B cell (primary cell): ENCODE results near the gene GPR45. TPM values are rescaled to one million over a fixed set of nuclear protein-coding genes. Genes with fewer than 3 reads are reported as not detected.

Experiments used
- ATAC-seq: fragments of 200-7000 bp; cut with Tn5 transposase; one replicate; pipeline ENCODE4 v1.10.0; 2021; ENCODE audit warnings: low read depth, mild to moderate bottlenecking, moderate number of reproducible peaks, moderate library complexity
- CTCF ChIA-PET: fragments of 350-600 bp; sonication (Branson Sonifier 250); formaldehyde crosslinking; loops from one replicate; lab custom pipeline; 2021; ENCODE audit warnings: antibody characterized with exemption, inconsistent platforms; lab: Charles Lee
- POLR2A ChIA-PET: fragments of 350-600 bp; sonication (Branson Sonifier 250); formaldehyde crosslinking; loops from one replicate; lab custom pipeline; 2021; ENCODE audit warnings: antibody characterized with exemption; lab: Charles Lee
- DNase-seq: peaks from one replicate; pipeline ENCODE4 v3.0.0; 2013
- H2AFZ ChIP-seq: 2 replicates; pipeline ENCODE4 v1.6.1; 2012; ENCODE audit warnings: mild to moderate bottlenecking, low read depth, low read length; ENCODE audit not compliant: insufficient read depth, poor library complexity, severe bottlenecking
- H3K27ac ChIP-seq, 2 donors: 1 replicate in 1 of 2; 2 replicates in 1 of 2; pipeline ENCODE4 v1.5.1; 2012 to 2013; ENCODE audit warnings: low read length in 2 of 2, mild to moderate bottlenecking in 2 of 2, moderate library complexity in 1 of 2
- H3K27me3 ChIP-seq, 4 experiments: fragments of 200-600 bp in 1 of 4; sonication (generic) in 1 of 4; replicated peaks in 1 of 4; 1 replicate in 2 of 4; 2 replicates in 2 of 4; pipeline versions ENCODE4 v1.6.1 to v1.7.0; 2013 to 2016; ENCODE audit warnings: low read length in 3 of 4, mild to moderate bottlenecking in 2 of 4, mixed read lengths in 1 of 4, moderate library complexity in 1 of 4; ENCODE audit not compliant: insufficient read depth in 4 of 4, control insufficient read depth in 3 of 4; ENCODE audit errors: control extremely low read depth in 1 of 4
- H3K36me3 ChIP-seq, 2 experiments: replicated peaks in 1 of 2; 1 replicate in 1 of 2; 2 replicates in 1 of 2; pipeline versions ENCODE4 v1.6.1 to v1.7.1; 2013; ENCODE audit warnings: low read length in 1 of 2; ENCODE audit not compliant: insufficient read depth in 2 of 2, control insufficient read depth in 1 of 2; ENCODE audit errors: control extremely low read depth in 1 of 2, extremely low read depth in 1 of 2
- H3K4me1 ChIP-seq, 2 donors: fragments of 200-600 bp in 1 of 2; sonication (generic) in 1 of 2; 1 replicate in 1 of 2; 2 replicates in 1 of 2; pipeline versions ENCODE4 v1.5.1 to v1.6.1; 2013 to 2017; ENCODE audit warnings: low read length in 2 of 2; ENCODE audit not compliant: control insufficient read depth in 2 of 2, insufficient read depth in 2 of 2
- H3K4me2 ChIP-seq: replicated peaks from 2 replicates; pipeline ENCODE3; 2012; ENCODE audit warnings: mild to moderate bottlenecking, low read depth, low read length; ENCODE audit not compliant: poor library complexity, severe bottlenecking
- H3K4me3 ChIP-seq, 5 experiments: fragments of 200-600 bp in 1 of 5; sonication (generic) in 1 of 5; 1 replicate in 3 of 5; 2 replicates in 2 of 5; pipeline versions ENCODE4 v1.5.1 to v1.7.0; 2011 to 2016; ENCODE audit warnings: low read length in 4 of 5, mild to moderate bottlenecking in 4 of 5, low read depth in 2 of 5, control low read depth in 1 of 5, moderate library complexity in 1 of 5; ENCODE audit not compliant: insufficient read depth in 1 of 5; ENCODE audit errors: control extremely low read depth in 1 of 5, extremely low read depth in 1 of 5
- H3K79me2 ChIP-seq: fragments of 200-600 bp; sonication (generic); one replicate; pipeline ENCODE4 v1.6.0; 2016; ENCODE audit warnings: low read length; ENCODE audit not compliant: control insufficient read depth, insufficient read depth
- H3K9ac ChIP-seq: fragments of 200-600 bp; sonication (generic); 2 replicates; pipeline ENCODE4 v1.6.1; 2017; ENCODE audit warnings: mild to moderate bottlenecking, low read length, moderate library complexity
- H3K9me3 ChIP-seq, 3 donors: one replicate each; pipeline versions ENCODE4 v1.6.1 to v1.7.1; 2013; ENCODE audit warnings: low read length in 2 of 3; ENCODE audit not compliant: control insufficient read depth in 2 of 3, insufficient read depth in 1 of 3; ENCODE audit errors: control extremely low read depth in 1 of 3
- H4K20me1 ChIP-seq: 2 replicates; pipeline ENCODE4 v1.6.0; 2012; ENCODE audit warnings: mild to moderate bottlenecking, low read length; ENCODE audit not compliant: insufficient read depth, control insufficient read depth, poor library complexity, severe bottlenecking
- H3K27ac Mint-ChIP-seq: one replicate; pipeline ENCODE4 v1.8.0; 2021; ENCODE audit warnings: mixed read lengths
- H3K27me3 Mint-ChIP-seq: one replicate; pipeline ENCODE4 v1.8.0; 2021; ENCODE audit warnings: mixed read lengths
- H3K4me1 Mint-ChIP-seq: one replicate; pipeline ENCODE4 v1.8.0; 2021; ENCODE audit warnings: mixed read lengths
- H3K4me3 Mint-ChIP-seq: one replicate; pipeline ENCODE4 v1.8.0; 2021; ENCODE audit warnings: mixed read lengths
- H3K9me3 Mint-ChIP-seq: one replicate; pipeline ENCODE4 v1.8.0; 2022; ENCODE audit warnings: mixed read lengths; ENCODE audit not compliant: insufficient read depth
- EZH2 ChIP-seq: IDR thresholded peaks from 2 replicates; pipeline ENCODE4 v1.6.1; 2012; ENCODE audit warnings: borderline replicate concordance, low read depth, mild to moderate bottlenecking, moderate library complexity, low read length; ENCODE audit not compliant: insufficient read depth, poor library complexity, severe bottlenecking
- whole genome bisulfite sequencing: methylation state at CpG from one replicate; pipeline ENCODE4 v1.1.5; 2013; ENCODE audit warnings: missing lambda C conversion rate; ENCODE audit not compliant: insufficient coverage; 5-methylcytosine and 5-hydroxymethylcytosine counted together
- intact Hi-C: fragments of 100-400 bp; cut with micrococcal nuclease; formaldehyde crosslinking; loops from one replicate; pipeline ENCODE4 v1.10.0; 2022
- polyA plus RNA-seq: library from polyadenylated mRNA; depleted of rRNA; stranded (reverse); fragments of >200 nt; gene quantifications from 2 replicates; pipeline ENCODE4 v1.2.3, GENCODE V29; 2012
- total RNA-seq, 2 donors: library from RNA; stranded (reverse); fragments of 120-200 nt in 1 of 2; gene quantifications; 1 replicate in 1 of 2; 2 replicates in 1 of 2; pipeline versions ENCODE4 v1.2.3 to v1.2.4, GENCODE V29; 2013 to 2022
- TF ChIP-seq, protein P1 (sequence below): fragments of 200-600 bp; IDR thresholded peaks from one replicate; pipeline ENCODE4 v1.8.0; 2022; ENCODE audit warnings: antibody characterized with exemption, mild to moderate bottlenecking

GPR45 gene
- total and polyA plus RNA-seq, 2 donors (not counting 1 experiment from before 2014, with no cell fraction given) = not detected

DNA sequence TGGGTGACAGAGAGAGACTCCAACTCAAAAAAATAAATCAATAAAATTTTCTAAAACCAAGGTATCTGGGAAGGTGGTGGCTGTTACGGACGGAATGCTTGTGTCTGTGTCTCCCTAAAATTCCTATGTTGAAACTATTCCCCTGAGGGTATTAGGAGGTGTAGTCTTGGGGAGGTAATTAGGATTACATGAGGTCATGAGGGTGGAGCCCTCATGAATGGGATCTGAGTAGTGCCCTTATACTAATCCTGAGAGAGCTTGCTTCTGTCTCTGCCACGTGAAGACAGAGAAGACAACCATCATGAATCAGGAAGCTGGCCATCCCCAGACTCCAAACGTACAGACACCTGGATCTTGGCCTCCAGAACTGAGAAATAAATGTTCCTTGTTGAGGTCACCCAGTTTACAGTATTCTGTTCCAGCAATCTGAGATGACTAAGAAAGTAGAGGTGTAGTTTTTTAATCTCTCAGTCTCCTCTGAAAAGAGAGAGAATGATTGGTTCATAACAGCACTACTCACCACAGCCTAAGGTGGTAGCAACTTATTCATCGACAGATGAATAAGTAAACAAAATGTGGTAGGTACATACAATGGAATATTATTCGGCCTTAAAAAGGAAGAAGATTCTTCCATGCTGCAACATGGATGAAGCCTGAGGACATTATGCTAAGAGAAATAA is 49.6 kb downstream of the GPR45 start:
- Histone ChIP-seq H3K4me2 (no peak overlapping the region), H3K36me3 (peaks cover 3 to 67% of the 10 kb centered on the region in 2 experiments), H3K27me3 (no peaks in the 10 kb centered on the region), H3K4me1 (no peaks in the 10 kb centered on the region), H3K79me2 (peaks cover 4% of the 10 kb centered on the region), H2AFZ (no peak overlapping the region), H3K27ac (no peak overlapping the region), H3K9me3 (no peaks in the 10 kb centered on the region), H3K4me3 (no peak overlapping the region), H4K20me1 (no peaks in the 10 kb centered on the region), H3K9ac (no peak overlapping the region)
- WGBS = 86% methylated on average over 1 of the region's 6 CpGs
- POLR2A ChIA-PET = no interaction called here
- no peaks in the 10 kb centered on the region for H3K27me3 Mint-ChIP-seq
- CTCF ChIA-PET = no interaction called here
- H3K4me1 Mint-ChIP-seq = no peaks in the 10 kb centered on the region
- no peaks in the 10 kb centered on the region for H3K9me3 Mint-ChIP-seq
- no peak for ATAC-seq
- DNase-seq = no peak
- TF ChIP-seq EZH2 = no peak
- TF ChIP-seq, protein P1, sequence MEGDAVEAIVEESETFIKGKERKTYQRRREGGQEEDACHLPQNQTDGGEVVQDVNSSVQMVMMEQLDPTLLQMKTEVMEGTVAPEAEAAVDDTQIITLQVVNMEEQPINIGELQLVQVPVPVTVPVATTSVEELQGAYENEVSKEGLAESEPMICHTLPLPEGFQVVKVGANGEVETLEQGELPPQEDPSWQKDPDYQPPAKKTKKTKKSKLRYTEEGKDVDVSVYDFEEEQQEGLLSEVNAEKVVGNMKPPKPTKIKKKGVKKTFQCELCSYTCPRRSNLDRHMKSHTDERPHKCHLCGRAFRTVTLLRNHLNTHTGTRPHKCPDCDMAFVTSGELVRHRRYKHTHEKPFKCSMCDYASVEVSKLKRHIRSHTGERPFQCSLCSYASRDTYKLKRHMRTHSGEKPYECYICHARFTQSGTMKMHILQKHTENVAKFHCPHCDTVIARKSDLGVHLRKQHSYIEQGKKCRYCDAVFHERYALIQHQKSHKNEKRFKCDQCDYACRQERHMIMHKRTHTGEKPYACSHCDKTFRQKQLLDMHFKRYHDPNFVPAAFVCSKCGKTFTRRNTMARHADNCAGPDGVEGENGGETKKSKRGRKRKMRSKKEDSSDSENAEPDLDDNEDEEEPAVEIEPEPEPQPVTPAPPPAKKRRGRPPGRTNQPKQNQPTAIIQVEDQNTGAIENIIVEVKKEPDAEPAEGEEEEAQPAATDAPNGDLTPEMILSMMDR = no peak
- H3K4me3 Mint-ChIP-seq = no peak overlapping the region
- no peak overlapping the region for H3K27ac Mint-ChIP-seq
- intact Hi-C loops = no loop called here

DNA sequence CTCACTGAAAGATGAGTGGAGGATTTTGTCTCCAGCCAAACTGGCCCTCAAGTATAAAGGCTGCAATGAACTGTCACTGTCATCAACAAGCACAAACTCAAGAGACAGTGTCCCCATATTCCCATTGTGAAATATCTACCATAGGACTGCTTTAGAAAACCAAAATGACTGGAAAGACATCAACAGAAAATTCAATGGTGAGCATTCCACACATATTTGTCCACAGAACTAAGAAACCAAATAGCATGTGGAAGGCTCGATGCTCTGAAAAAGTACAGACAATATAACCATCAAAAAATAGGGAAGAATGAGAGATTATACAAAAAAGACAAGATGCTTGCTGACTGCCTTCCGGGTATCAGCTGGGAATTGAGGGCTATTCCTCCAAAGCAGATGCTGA is 50.4 kb downstream of the GPR45 start:
- no peak overlapping the region for H2AFZ ChIP-seq
- no peaks in the 10 kb centered on the region for H3K9me3 Mint-ChIP-seq
- H3K4me3 ChIP-seq = no peak overlapping the region
- POLR2A ChIA-PET = no interaction called here
- H3K4me2 ChIP-seq = no peak overlapping the region
- H3K27me3 ChIP-seq = no peaks in the 10 kb centered on the region
- no peaks in the 10 kb centered on the region for H3K9me3 ChIP-seq
- H3K27ac ChIP-seq = no peak overlapping the region
- ATAC-seq = no peak
- H3K4me3 Mint-ChIP-seq = no peak overlapping the region
- H3K36me3 ChIP-seq = peaks cover 3 to 63% of the 10 kb centered on the region in 2 experiments
- peaks cover 4% of the 10 kb centered on the region for H3K79me2 ChIP-seq
- intact Hi-C loops = no loop called here
- H4K20me1 ChIP-seq = no peaks in the 10 kb centered on the region
- TF ChIP-seq, protein P1 = no peak
- no peak for TF ChIP-seq EZH2
- H3K27me3 Mint-ChIP-seq = no peaks in the 10 kb centered on the region
- H3K27ac Mint-ChIP-seq = no peak overlapping the region
- H3K9ac ChIP-seq = no peak overlapping the region
- no peak for DNase-seq
- no peaks in the 10 kb centered on the region for H3K4me1 ChIP-seq
- CTCF ChIA-PET = no interaction called here
- 86% methylated on average over 1 of the region's 2 CpGs for WGBS
- H3K4me1 Mint-ChIP-seq = no peaks in the 10 kb centered on the region
